A204.1 (cell line): ENCODE results near the gene SLC39A13.

Experiments used
- FAIRE-seq: peaks from 2 replicates; lab custom pipeline; 2012; peaks lifted over from hg19 to GRCh38; lab: Jason Lieb, UNC

SLC39A13 gene

DNA sequence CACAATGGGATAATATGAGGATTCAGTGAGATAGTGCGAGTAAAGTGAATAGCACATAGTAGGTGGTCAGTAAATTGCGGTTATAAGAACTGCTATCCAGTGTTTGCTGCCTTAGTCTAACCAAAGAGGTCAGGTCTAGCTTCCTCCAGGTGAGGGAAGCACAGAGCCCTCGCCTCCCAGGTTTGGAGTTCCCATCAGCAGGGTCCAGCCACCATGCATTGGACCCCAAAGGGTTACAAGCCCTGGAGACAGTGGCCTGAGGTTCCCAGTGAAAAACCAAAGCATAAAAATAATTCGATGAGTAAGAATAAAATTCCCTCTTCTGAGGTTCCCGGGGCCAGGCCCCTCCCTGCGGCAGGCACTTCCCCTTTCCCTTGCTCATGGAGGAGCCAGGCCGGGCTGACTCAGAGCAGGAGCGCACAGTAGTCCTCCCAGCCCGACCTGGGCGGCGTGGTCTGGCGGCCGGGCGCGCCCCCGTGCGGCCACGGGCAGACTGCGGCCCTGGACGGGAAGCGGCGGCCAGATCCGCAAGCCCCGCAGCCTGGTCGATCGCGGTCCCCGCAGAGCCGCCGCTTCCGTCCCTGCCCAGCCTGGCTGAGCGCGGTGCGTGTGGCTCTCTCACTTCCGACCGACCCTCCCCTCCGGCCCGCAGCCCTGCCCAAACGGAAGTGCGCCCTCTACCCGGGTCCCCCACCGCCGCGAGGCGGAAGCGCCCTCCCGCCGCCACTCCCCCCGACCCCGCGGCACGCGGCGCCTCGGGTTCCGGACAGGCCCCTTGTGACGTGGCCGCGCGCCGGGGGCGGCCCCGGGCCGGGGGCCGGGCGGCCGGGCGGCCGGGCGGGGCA lies at the start of gene SLC39A13:
SLC39A13 (plus strand) TSS at position 845 of the 845 bp plus-strand sequence. CDS start 1,505 bp downstream, outside the sequence.
- no peak for FAIRE-seq

DNA sequence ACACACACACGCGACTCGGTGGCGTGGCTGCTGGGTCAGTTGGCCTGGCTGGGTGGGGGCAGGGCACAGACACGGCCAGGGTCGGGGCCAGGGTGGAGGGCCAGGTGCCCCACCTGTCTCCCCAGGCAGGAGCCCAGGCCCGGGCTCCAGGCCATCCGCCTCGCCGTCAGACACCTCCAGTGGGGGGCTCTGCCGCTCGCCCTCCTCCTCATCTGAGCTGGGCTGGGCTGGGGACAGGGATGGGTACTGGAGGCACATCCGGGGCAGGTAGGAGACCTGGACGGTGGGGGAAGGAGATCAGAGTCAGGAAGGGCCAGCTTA lies 49.7 kb upstream of the SLC39A13 start:
- FAIRE-seq = no peak

DNA sequence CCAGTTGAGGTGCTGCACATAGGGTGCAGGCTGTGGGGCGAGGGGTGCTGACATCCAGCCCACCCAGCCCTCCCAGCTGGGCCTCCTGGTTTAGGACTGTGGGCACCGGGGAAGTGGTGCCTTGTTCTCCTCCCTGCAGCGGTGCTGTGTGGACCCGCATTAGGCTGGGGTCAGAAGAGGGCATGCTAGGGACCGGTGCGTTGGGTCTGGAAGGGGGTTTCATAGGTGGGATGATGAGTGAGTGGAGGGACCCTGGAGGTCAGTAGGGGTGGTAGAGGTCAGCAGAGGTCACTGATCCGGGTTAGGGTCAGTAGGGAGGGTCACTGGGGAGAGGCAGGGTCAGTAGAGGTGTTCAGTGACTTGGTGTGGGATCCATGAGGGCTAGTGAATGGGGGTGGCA lies 49.2 kb upstream of the SLC39A13 start:
- no peak for FAIRE-seq

DNA sequence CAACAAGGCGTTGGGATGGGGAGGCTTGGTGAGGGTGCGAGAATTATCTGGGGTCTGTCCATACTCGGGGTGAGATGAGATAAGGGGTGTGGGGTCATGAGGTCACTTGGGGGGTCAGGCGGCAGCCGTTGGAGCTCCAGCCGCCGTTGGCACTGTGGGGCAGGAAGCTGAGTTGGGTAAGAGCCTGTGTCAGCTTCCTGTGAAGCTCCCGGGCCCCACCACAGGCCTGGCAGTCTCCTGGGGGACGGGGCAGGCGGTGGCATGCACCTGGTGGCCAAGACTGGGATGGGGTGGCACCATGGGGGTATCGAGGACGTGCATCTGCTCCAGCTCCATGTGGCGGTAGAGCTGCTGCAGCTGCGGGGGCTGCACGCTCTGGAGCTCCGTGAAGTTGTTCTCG lies 48.8 kb upstream of the SLC39A13 start:
- FAIRE-seq = no peak

DNA sequence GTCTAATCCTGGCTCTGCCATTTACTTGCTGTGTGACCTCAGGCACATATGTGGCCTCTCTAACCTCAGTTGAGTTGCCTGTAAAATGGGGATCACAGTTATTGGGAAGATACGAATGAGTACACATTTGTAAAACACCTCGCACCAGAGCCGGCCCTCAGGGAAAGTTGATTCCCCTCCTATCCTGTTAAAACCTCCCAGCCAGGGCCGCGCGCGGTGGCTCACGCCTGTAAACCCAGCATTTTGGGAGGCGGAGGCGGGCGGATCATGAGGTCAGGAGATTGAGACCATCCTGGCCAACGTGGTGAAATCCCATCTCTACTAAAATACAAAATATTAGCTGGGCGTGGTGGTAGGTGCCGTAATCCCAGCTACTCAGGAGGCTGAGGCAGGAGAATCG lies 48.0 kb upstream of the SLC39A13 start:
- no peak for FAIRE-seq

DNA sequence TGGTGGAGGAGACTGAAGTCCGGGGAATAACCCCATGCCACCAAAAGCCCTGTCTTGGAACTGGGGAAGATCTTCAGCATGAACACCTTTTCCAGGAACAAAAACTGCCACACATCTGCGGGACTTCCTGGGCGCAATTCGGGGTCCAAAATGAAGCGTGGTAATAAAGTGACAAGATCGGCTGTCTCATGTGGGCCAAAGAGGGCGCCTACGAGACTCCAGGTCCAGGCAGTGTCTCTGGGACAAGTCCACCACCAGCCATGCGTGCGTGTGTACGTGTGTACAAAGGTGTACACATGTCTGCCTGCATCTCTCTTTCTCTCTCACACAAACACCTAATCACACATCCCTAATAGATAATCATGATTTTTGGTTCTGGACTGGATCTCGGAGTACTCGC lies 47.0 kb upstream of the SLC39A13 start:
- no peak for FAIRE-seq

DNA sequence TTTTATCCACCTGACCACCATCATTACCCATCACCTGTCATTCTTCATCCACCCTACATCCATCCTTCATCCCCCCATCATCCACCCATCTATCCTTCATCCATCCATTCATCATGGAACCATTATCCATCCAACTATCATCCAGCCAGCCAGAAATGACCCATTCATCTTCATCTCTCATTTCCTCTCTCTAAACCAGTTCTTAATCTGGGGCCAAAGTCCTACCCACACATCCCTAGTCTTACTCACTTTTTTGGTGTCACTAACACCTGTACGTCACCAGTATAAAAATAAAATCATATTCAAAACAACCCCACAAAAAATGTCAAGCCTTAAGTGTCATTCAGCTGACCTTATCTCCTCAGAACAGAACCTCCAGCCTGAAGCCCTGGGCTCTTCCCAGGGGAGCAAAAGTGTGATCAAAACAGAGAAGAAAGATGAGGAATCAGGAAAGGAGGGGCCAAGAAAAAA lies 42.3 kb upstream of the SLC39A13 start:
- no peak for FAIRE-seq

DNA sequence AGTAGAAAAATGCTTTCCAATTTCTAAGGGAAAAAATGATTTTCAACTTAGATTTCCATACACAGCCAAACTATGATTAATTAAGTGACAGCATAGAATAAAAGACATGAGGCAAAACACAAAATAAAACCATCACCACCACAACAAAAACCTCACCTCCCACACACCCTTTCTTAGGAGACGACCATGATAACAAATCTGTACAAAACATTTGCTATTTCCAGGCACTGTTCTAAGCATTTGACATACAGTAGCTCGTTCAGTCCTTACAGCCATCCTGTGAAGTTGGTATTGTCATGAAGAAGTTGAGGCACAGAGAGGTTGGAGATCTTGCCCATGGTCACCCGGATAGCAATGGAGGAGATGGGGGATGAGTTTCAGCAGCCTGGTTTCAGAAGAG lies 38.7 kb upstream of the SLC39A13 start:
- FAIRE-seq = no peak

DNA sequence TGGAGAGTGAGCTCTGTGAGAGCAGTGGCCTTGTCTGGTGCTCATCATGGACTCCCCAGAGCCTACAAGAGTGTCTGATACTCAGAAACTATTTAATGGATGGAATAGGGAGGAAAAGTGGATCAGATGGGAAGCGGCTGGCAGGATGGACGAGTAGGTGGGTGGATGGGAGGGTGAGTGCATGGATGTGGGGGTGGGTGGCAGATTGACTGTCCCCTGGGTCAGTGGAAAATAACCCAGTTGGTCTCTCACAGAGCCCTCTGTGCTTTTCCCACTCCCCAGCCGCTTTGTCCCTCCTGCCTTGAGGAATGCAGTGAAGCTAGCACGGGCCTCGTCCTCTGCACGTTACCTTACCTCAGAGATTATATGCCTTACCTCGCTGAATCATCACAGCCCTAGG lies 36.0 kb upstream of the SLC39A13 start:
- FAIRE-seq = no peak

DNA sequence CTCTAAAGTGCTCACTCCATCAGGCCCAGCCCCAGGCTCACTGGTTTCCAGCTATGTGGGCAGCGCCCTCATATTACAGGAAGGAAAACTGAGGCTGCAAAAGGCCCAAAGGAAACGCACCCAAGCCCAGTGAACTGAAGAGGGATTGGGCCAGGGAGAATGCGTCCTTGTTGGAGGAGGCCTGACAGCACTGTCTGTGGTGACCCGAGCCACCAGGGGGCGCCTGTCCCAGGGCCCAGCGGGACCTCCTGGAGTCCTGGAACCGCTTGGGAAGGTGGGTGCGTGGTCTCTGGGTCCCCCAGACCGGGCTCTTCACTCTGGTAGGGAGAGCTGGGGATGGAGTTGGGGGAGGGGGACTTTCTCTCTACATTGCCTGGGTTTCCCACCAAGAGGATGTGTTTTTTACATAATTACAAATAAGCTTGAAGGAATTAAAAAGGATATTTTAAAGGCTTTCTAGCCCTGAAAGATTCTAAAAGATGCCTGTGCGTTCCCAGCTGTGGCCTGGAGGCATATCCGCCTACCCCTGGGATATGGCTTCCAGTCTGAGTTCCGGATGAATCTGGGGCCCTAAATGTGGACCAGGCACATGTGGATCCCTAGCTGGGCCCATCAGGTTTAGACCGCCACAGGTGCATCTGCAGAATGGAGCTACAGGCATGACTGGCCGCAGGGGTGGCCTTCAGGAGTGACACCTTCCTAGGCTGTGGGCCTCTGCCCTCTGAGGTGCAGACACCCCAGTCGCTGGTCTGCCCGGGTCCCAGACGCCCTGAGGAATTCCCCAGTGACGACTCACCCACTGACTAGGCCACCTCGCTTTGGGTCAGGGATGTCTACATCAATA lies 34.3 kb upstream of the SLC39A13 start:
- FAIRE-seq = no peak

DNA sequence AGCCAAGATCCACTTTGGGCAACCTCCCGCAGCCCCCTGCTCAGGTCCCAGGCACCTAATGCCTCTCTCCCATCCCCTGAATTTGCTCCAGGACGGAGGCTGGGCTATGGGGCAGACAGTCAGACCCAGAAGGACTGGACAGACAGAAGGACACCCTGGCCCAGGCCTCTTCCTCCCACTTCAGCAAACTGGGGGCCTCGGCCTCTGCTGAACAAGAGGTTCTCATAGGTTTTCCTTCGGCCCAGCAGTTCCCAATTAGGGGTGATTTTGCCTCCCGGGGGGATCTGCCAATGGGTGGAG lies 33.7 kb upstream of the SLC39A13 start:
- no peak for FAIRE-seq

DNA sequence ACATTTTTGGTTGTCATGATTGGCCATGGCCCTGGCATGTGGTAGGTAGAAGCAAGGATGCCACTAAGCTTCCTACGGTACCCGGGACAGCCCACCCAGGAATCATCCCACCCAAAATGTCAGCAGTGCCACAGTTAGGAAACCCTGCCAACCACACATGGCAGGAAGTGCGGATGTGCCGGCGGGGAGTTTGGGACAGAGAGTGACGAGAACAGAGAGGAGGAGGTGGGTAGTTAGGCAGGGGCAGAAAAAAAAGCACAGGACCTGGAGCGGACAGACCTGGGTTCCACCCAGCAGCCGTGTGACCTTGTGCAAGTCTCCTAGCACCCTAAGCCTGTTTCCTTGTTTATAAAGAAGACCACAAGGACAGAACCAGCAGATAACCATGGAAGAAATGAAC lies 33.4 kb upstream of the SLC39A13 start:
- FAIRE-seq = no peak

DNA sequence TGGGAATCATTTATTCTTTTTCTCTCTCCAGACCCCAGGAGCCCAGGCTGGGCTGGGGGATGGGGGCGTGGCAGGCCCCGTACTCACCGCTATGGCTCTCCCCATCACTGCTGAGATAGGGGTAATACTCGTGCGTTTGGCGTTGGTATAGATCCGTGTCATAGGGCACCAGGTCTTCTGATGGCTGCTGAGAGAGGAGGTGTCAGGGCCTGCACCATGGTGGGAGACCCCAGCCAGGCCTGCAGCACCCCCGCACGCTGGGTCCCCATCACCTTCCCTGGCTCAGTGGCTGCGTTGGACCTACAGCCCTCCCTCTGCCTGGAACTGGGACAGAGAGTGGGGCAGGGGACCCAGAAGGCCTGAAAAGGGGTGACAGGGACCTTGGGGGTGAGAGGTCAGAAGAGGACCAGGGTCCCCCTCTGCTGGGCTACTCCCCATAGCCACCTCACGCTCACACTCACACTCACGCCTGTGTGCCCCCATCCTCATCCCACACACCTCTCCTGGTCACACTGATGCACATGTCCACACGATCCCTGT lies 32.8 kb upstream of the SLC39A13 start:
- FAIRE-seq = no peak

DNA sequence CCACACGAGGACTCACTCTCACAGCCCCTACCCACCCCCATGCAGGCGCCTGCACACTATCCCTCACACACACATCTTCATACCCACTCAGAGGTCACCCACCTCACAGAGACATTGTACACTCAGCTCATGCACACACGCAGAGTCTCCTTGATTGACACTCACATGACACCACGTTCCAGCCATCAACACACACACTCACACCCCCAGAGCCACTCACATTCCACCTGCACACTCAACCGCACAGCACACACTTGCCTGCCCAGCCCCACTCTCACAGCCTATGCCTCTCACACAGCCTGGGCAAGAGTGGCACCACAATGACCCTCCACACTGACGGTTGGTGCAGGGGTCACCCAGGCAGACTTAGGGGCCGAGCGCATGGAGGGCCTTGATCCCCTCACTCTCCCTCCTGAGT lies 32.3 kb upstream of the SLC39A13 start:
- no peak for FAIRE-seq

DNA sequence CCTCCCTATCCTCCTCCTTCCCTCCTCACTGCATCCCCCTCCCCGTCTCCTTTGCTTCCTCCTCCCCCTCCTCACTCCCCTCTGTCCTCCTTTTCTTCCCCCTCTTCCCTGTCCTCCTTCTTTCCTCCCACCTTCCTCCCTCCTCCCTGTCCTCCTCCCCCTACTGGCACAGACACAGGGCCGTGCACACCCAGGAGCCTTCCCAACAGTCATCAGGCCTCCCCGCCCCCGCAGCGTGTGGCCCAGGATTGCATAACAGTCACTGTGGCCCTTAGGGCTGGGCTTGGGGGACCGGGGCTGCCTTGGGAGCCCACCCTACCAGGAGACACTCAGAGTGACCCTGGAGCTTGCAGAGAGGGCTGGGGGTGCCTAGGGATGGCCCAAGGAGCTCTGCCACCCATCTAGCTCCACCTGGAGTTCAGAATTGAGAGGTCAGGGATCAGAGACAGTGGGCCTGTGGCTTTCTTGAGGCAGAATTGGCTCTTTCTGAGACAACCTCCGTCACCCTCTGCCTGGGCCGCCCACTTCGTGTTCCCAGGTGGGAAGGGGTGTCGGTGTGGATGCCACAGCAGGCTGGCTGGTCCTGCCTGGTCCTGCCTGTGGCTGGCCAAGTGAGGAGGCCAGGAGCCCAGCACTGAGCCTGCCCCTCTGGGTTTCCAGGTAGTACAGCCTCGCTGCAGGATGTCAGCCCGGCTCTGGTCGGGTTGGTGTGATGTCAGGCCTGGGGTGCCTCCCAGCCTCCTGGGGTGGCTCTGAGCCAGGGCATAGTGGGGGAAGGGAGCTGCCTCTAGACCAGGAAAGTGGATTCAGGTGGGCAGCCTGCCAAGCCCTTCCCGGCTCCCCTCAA lies 31.6 kb upstream of the SLC39A13 start:
- FAIRE-seq = no peak

DNA sequence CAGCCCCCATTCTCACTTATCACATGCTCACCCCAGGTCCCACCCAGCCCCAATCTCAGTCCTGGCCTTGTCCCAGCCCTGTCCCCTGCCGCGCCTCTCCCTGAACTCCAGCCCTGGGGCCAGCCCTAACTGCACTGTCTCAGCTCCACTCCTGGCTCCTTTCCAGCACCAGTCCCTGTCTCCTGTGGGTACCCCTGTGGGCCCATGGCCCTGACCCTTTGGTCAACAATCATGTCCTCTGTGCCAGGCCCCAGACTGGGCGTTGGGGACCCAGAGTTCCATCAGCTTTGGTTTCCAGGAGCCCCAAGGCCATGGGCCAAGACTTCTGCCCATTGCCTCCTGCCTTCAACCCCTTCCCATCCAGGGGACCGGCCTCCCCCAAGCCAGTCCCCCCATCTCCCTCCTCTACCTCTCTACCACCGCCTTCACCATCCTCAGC lies 30.8 kb upstream of the SLC39A13 start:
- FAIRE-seq = no peak

DNA sequence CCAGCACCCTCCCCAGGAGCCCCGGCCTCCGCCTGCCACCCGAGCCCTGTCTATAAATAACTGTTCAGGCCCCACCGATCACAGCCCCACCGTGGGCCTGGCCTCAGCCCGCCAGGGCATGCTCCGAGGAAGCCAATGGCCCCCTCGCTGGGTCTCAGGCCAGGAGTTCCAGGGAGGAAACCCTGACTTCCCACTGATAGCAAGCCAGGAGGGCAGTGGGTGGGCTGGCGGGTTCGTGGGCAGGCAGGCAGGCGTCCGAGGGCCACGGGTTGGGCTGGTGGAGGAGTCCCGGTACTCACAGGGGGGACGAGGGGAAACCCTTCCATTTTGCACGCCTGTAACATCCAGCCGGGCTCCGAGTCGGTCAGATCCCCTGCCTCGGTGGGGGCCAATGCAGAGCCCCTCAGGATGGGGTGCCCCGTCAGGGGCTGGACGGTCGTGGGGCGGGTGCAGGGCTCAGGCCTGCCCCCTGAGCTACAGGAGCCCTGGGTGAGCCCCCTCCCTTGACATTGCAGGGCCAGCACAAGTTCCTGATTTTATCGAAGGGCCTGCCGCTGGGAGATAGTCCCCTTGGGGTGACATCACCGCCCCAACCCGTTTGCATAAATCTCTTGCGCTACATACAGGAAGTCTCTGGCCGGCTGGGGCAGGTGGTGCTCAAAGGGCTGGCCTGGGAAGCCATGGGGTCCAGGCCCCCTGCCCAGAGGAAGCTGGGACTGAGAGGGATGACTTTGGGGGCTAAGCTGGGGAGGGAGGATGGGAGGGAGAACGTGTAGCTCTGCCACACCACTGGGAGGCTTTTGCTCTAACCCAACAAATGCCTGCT lies 30.2 kb upstream of the SLC39A13 start, which contains the start of gene SPI1:
SPI1 (minus strand) TSS at position 538 of the 826 bp plus-strand sequence; CDS start at position 344, 194 bp downstream.
- FAIRE-seq = no peak

DNA sequence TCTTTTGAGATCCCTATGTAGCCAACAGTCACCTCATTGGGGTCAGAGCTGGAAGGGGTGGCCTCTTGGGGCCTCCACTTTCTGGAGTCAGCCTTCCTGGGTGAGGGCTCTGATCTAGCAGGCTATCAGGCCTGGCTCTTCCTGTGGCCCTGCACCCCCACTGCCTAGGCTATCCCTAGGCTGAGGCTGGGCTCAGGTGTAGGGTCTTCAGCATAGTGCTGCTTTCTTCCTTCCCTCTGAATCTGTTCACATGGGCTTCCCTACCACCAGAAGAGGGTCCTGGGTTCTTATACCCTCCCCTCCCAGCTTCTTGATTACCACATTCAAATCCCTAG lies 29.6 kb upstream of the SLC39A13 start:
- no peak for FAIRE-seq

DNA sequence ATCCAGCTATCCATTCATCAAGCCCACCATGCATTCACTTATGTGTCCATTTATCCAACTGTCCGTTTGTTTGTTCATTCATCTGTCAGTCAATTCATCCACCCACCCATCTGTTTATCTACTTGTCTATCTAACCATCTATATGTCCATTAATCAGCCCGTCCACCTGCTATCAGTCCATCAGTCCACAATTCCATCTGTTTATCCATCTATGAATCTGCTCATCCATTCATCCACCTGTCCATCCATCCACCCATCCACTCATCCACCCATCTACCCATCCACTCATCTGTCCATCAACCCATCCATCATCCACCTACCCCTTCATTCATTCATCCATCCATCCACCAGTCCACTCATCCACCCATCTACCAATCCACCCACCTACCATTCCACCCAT lies 29.1 kb upstream of the SLC39A13 start:
- no peak for FAIRE-seq

DNA sequence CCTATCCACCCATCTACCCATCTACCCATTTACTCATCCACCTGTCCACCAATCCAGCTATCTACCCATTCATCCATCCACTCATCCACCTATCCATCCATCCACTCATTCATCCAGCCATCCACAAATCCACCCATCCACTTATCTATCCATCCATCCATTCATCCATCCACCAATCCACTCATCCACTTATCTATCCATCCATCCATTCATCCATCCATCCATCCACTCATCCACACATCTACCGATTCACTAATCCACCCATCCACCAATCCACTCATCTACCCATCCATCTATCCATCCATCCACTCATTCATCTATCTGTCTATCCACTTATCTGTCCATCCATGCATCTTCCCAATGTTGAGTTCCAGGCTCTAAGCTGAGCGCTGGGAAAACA lies 28.3 kb upstream of the SLC39A13 start:
- FAIRE-seq = no peak

DNA sequence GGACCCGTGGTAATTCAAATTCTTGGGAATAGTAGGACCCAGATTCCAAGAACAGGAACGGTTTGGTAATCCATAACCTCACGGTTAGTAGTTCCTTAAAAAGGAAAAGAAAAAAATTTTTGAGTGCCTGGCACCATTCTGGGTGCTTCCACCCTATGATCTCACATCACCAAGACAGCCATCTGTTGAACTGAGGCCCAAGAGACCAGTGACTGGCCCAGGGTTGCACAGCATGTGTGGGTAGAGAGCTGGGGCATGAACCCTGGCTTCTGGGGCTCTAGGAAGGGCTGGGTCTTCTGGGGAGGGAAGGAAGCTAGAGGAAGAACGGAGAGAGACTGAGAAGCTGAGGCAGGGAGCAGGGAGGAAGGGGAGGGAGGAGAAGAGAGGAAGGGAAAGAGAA lies 25.3 kb upstream of the SLC39A13 start:
- no peak for FAIRE-seq

DNA sequence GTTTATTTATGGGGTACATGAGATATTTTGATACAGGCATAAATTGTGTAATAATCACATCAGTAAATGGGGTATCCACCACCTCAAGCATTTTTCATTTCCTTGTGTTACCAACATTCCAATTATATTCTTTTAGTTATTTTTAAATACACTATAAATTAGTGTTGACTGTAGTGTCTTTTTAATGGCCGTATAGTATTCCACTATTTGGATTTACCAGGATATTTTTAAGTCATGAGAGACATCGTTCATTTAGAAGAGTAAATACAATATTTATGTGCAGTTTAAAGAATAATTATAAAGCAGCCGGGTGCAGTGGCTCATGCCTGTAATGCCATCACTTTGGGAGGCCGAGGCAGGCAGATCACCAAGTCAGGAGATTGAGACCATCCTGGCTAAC lies 23.9 kb upstream of the SLC39A13 start:
- no peak for FAIRE-seq
